HG02642 (cell line): ENCODE measurements around the gene CTLA4.
"Not testable (repeated sequence)": the region's sequence is repeated elsewhere in the genome, so short reads cannot be mapped to it uniquely, and the experiment has no call there.

Experiments
- ATAC-seq: cut with Tn5 transposase; IDR thresholded peaks from one replicate; pipeline ENCODE4 v1.9.1; 2021; ENCODE audit warnings: mild to moderate bottlenecking; ENCODE audit not compliant: unreplicated experiment, poor library complexity

CTLA4 gene

GRCh38 chr2:203855274-203855673 lies 12.3 kb upstream of the CTLA4 start:
- no peak for ATAC-seq

GRCh38 chr2:203857656-203858055 lies 9.9 kb upstream of the CTLA4 start:
- ATAC-seq: no peak

- no peak for ATAC-seq
These were observed 9.4 kb upstream of the CTLA4 start for GRCh38 chr2:203858176-203858575.

GRCh38 chr2:203859030-203859789 lies 8.4 kb upstream of the CTLA4 start:
- no peak for ATAC-seq

- no peak for ATAC-seq
These were observed 6.4 kb upstream of the CTLA4 start for GRCh38 chr2:203861197-203861596.

- ATAC-seq: no peak
These were observed 6.0 kb upstream of the CTLA4 start for GRCh38 chr2:203861607-203862006.

GRCh38 chr2:203869223-203870042 lies 1.9 kb downstream of the CTLA4 start:
- ATAC-seq: no peak

- no peak for ATAC-seq
These were observed 2.9 kb downstream of the CTLA4 start for GRCh38 chr2:203870481-203870880.

- no peak for ATAC-seq
These were observed 3.4 kb downstream of the CTLA4 start for GRCh38 chr2:203870941-203871340.

GRCh38 chr2:203871371-203871983 lies 3.9 kb downstream of the CTLA4 start:
- ATAC-seq: peak; percentile 92

GRCh38 chr2:203873461-203873860 lies 5.9 kb downstream of the CTLA4 start:
- no peak for ATAC-seq

GRCh38 chr2:203873921-203874631 lies 6.5 kb downstream of the CTLA4 start:
- no peak for ATAC-seq

- ATAC-seq: no peak
These were observed 7.9 kb downstream of the CTLA4 start for GRCh38 chr2:203875471-203875870.

- ATAC-seq: no peak
These were observed 8.8 kb downstream of the CTLA4 start for GRCh38 chr2:203876328-203876727.

- ATAC-seq: no peak
These were observed 10.5 kb downstream of the CTLA4 start for GRCh38 chr2:203878063-203878462.

- ATAC-seq: no peak
These were observed 13.1 kb downstream of the CTLA4 start for GRCh38 chr2:203880557-203881125.

- ATAC-seq: not testable (repeated sequence)
These were observed 13.6 kb downstream of the CTLA4 start for GRCh38 chr2:203881185-203881584.

GRCh38 chr2:203882551-203882950 lies 15.0 kb downstream of the CTLA4 start:
- ATAC-seq: no peak

- no peak for ATAC-seq
These were observed 19.1 kb downstream of the CTLA4 start for GRCh38 chr2:203886661-203887151.

GRCh38 chr2:203887677-203888076 lies 20.1 kb downstream of the CTLA4 start:
- no peak for ATAC-seq
